B cell (primary cell): ENCODE measurements around the gene PARVB. TPM values are rescaled to one million over a fixed set of nuclear protein-coding genes. Genes with fewer than 3 reads are reported as not detected.

Source experiments
- ATAC-seq: fragments of 200-7000 bp; cut with Tn5 transposase; one replicate; pipeline ENCODE4 v1.10.0; 2021; ENCODE audit warnings: low read depth, mild to moderate bottlenecking, moderate number of reproducible peaks, moderate library complexity
- CTCF ChIA-PET: fragments of 350-600 bp; sonication (Branson Sonifier 250); formaldehyde crosslinking; loops from one replicate; lab custom pipeline; 2021; ENCODE audit warnings: antibody characterized with exemption, inconsistent platforms; lab: Charles Lee
- POLR2A ChIA-PET: fragments of 350-600 bp; sonication (Branson Sonifier 250); formaldehyde crosslinking; loops from one replicate; lab custom pipeline; 2021; ENCODE audit warnings: antibody characterized with exemption; lab: Charles Lee
- DNase-seq: peaks from one replicate; pipeline ENCODE4 v3.0.0; 2013
- H2AFZ ChIP-seq: 2 replicates; pipeline ENCODE4 v1.6.1; 2012; ENCODE audit warnings: mild to moderate bottlenecking, low read depth, low read length; ENCODE audit not compliant: insufficient read depth, poor library complexity, severe bottlenecking
- H3K27ac ChIP-seq, 2 donors: 1 replicate in 1 of 2; 2 replicates in 1 of 2; pipeline ENCODE4 v1.5.1; 2012 to 2013; ENCODE audit warnings: low read length in 2 of 2, mild to moderate bottlenecking in 2 of 2, moderate library complexity in 1 of 2
- H3K27me3 ChIP-seq, 4 experiments: fragments of 200-600 bp in 1 of 4; sonication (generic) in 1 of 4; replicated peaks in 1 of 4; 1 replicate in 2 of 4; 2 replicates in 2 of 4; pipeline versions ENCODE4 v1.6.1 to v1.7.0; 2013 to 2016; ENCODE audit warnings: low read length in 3 of 4, mild to moderate bottlenecking in 2 of 4, mixed read lengths in 1 of 4, moderate library complexity in 1 of 4; ENCODE audit not compliant: insufficient read depth in 4 of 4, control insufficient read depth in 3 of 4; ENCODE audit errors: control extremely low read depth in 1 of 4
- H3K36me3 ChIP-seq, 2 experiments: replicated peaks in 1 of 2; 1 replicate in 1 of 2; 2 replicates in 1 of 2; pipeline versions ENCODE4 v1.6.1 to v1.7.1; 2013; ENCODE audit warnings: low read length in 1 of 2; ENCODE audit not compliant: insufficient read depth in 2 of 2, control insufficient read depth in 1 of 2; ENCODE audit errors: control extremely low read depth in 1 of 2, extremely low read depth in 1 of 2
- H3K4me1 ChIP-seq, 2 donors: fragments of 200-600 bp in 1 of 2; sonication (generic) in 1 of 2; 1 replicate in 1 of 2; 2 replicates in 1 of 2; pipeline versions ENCODE4 v1.5.1 to v1.6.1; 2013 to 2017; ENCODE audit warnings: low read length in 2 of 2; ENCODE audit not compliant: control insufficient read depth in 2 of 2, insufficient read depth in 2 of 2
- H3K4me2 ChIP-seq: replicated peaks from 2 replicates; pipeline ENCODE3; 2012; ENCODE audit warnings: mild to moderate bottlenecking, low read depth, low read length; ENCODE audit not compliant: poor library complexity, severe bottlenecking
- H3K4me3 ChIP-seq, 5 experiments: fragments of 200-600 bp in 1 of 5; sonication (generic) in 1 of 5; 1 replicate in 3 of 5; 2 replicates in 2 of 5; pipeline versions ENCODE4 v1.5.1 to v1.7.0; 2011 to 2016; ENCODE audit warnings: low read length in 4 of 5, mild to moderate bottlenecking in 4 of 5, low read depth in 2 of 5, control low read depth in 1 of 5, moderate library complexity in 1 of 5; ENCODE audit not compliant: insufficient read depth in 1 of 5; ENCODE audit errors: control extremely low read depth in 1 of 5, extremely low read depth in 1 of 5
- H3K79me2 ChIP-seq: fragments of 200-600 bp; sonication (generic); one replicate; pipeline ENCODE4 v1.6.0; 2016; ENCODE audit warnings: low read length; ENCODE audit not compliant: control insufficient read depth, insufficient read depth
- H3K9ac ChIP-seq: fragments of 200-600 bp; sonication (generic); 2 replicates; pipeline ENCODE4 v1.6.1; 2017; ENCODE audit warnings: mild to moderate bottlenecking, low read length, moderate library complexity
- H3K9me3 ChIP-seq, 3 donors: one replicate each; pipeline versions ENCODE4 v1.6.1 to v1.7.1; 2013; ENCODE audit warnings: low read length in 2 of 3; ENCODE audit not compliant: control insufficient read depth in 2 of 3, insufficient read depth in 1 of 3; ENCODE audit errors: control extremely low read depth in 1 of 3
- H4K20me1 ChIP-seq: 2 replicates; pipeline ENCODE4 v1.6.0; 2012; ENCODE audit warnings: mild to moderate bottlenecking, low read length; ENCODE audit not compliant: insufficient read depth, control insufficient read depth, poor library complexity, severe bottlenecking
- H3K27ac Mint-ChIP-seq: one replicate; pipeline ENCODE4 v1.8.0; 2021; ENCODE audit warnings: mixed read lengths
- H3K27me3 Mint-ChIP-seq: one replicate; pipeline ENCODE4 v1.8.0; 2021; ENCODE audit warnings: mixed read lengths
- H3K4me1 Mint-ChIP-seq: one replicate; pipeline ENCODE4 v1.8.0; 2021; ENCODE audit warnings: mixed read lengths
- H3K4me3 Mint-ChIP-seq: one replicate; pipeline ENCODE4 v1.8.0; 2021; ENCODE audit warnings: mixed read lengths
- H3K9me3 Mint-ChIP-seq: one replicate; pipeline ENCODE4 v1.8.0; 2022; ENCODE audit warnings: mixed read lengths; ENCODE audit not compliant: insufficient read depth
- EZH2 ChIP-seq: IDR thresholded peaks from 2 replicates; pipeline ENCODE4 v1.6.1; 2012; ENCODE audit warnings: borderline replicate concordance, low read depth, mild to moderate bottlenecking, moderate library complexity, low read length; ENCODE audit not compliant: insufficient read depth, poor library complexity, severe bottlenecking
- WGBS: methylation state at CpG from one replicate; pipeline ENCODE4 v1.1.5; 2013; ENCODE audit warnings: missing lambda C conversion rate; ENCODE audit not compliant: insufficient coverage; 5-methylcytosine and 5-hydroxymethylcytosine counted together
- intact Hi-C: fragments of 100-400 bp; cut with micrococcal nuclease; formaldehyde crosslinking; loops from one replicate; pipeline ENCODE4 v1.10.0; 2022
- polyA plus RNA-seq: library from polyadenylated mRNA; depleted of rRNA; stranded (reverse); fragments of >200 nt; gene quantifications from 2 replicates; pipeline ENCODE4 v1.2.3, GENCODE V29; 2012
- total RNA-seq, 2 donors: library from RNA; stranded (reverse); fragments of 120-200 nt in 1 of 2; gene quantifications; 1 replicate in 1 of 2; 2 replicates in 1 of 2; pipeline versions ENCODE4 v1.2.3 to v1.2.4, GENCODE V29; 2013 to 2022
- TF ChIP-seq, protein P1 (sequence below): fragments of 200-600 bp; IDR thresholded peaks from one replicate; pipeline ENCODE4 v1.8.0; 2022; ENCODE audit warnings: antibody characterized with exemption, mild to moderate bottlenecking

The PARVB gene
- total and polyA plus RNA-seq, 2 donors (not counting 1 experiment from before 2014, with no cell fraction given) = 48.0 to 49.4 TPM

DNA sequence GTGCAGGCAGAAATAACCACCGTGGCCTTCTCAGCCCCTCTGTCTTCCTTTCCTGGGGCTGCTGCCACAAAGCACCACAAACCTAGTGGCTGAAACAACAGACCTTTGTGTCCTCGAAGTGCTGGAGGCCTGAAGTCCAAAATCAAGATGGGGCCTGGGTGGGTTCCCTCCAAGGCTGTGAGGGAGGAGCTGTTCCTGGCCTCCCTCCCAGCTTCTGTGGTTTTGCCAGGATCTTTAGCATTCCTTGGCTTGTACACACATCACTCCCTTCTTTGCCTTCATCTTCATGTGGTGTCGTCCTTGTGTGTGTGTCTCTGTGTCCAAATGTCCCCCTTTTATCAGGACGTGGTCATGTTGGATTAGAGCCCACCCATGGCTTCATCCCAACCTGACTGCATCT is 127.6 kb downstream of the PARVB start:
- Mint-ChIP-seq H3K4me3 (no peak overlapping the region), H3K27me3 (no peaks in the 10 kb centered on the region), H3K9me3 (no peaks in the 10 kb centered on the region), H3K27ac (no peak overlapping the region), H3K4me1 (no peaks in the 10 kb centered on the region)
- intact Hi-C loops = no loop called here
- Histone ChIP-seq H3K36me3 (peaks cover 0 to 18% of the 10 kb centered on the region in 2 experiments), H2AFZ (no peak overlapping the region), H3K9ac (no peak overlapping the region), H3K4me1 (no peaks in the 10 kb centered on the region), H4K20me1 (no peaks in the 10 kb centered on the region), H3K9me3 (no peaks in the 10 kb centered on the region), H3K27me3 (no peaks in the 10 kb centered on the region), H3K79me2 (no peaks in the 10 kb centered on the region), H3K4me3 (no peak overlapping the region), H3K4me2 (no peak overlapping the region), H3K27ac (no peak overlapping the region)
- WGBS = 100% methylated on average over 4 of the region's 4 CpGs
- ATAC-seq (no peak), DNase-seq (no peak)
- POLR2A ChIA-PET = no interaction called here
- CTCF ChIA-PET = interaction anchor here (0.8 to 1.2 kb wide), 2 partner anchors 69 to 158 kb away, joined by 3 read pairs; no protein-coding TSS in a partner anchor
- TF ChIP-seq EZH2 = no peak
- TF ChIP-seq, protein P1, sequence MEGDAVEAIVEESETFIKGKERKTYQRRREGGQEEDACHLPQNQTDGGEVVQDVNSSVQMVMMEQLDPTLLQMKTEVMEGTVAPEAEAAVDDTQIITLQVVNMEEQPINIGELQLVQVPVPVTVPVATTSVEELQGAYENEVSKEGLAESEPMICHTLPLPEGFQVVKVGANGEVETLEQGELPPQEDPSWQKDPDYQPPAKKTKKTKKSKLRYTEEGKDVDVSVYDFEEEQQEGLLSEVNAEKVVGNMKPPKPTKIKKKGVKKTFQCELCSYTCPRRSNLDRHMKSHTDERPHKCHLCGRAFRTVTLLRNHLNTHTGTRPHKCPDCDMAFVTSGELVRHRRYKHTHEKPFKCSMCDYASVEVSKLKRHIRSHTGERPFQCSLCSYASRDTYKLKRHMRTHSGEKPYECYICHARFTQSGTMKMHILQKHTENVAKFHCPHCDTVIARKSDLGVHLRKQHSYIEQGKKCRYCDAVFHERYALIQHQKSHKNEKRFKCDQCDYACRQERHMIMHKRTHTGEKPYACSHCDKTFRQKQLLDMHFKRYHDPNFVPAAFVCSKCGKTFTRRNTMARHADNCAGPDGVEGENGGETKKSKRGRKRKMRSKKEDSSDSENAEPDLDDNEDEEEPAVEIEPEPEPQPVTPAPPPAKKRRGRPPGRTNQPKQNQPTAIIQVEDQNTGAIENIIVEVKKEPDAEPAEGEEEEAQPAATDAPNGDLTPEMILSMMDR = no peak

DNA sequence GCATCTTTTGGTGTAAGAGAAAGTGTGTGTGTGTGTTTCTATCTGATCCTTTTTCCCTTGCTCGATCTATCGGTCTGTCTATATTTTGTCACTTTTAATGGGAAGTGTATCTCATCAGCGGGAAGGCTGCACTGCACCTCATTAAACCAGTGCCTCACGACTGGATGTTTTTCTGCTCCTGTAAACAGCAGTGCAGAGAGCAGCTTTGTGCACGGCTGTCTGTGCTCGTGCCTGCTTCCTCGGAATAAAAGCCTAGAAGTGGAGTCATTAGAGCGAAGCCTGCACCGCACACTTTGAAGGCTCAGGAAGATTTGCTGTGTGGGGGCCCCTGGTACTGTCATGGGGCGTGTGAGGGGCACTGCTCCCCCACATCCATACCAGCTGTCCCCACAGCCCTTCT is 129.6 kb downstream of the PARVB start:
- Histone ChIP-seq H3K36me3 (peaks cover 0 to 18% of the 10 kb centered on the region in 2 experiments), H3K9ac (no peak overlapping the region), H3K79me2 (no peaks in the 10 kb centered on the region), H2AFZ (no peak overlapping the region), H4K20me1 (no peaks in the 10 kb centered on the region), H3K4me2 (no peak overlapping the region), H3K27ac (no peak overlapping the region), H3K4me3 (no peak overlapping the region), H3K27me3 (no peaks in the 10 kb centered on the region), H3K9me3 (no peaks in the 10 kb centered on the region), H3K4me1 (no peaks in the 10 kb centered on the region)
- 100% methylated on average over 4 of the region's 10 CpGs for WGBS
- Mint-ChIP-seq H3K27me3 (no peaks in the 10 kb centered on the region), H3K4me3 (no peak overlapping the region), H3K4me1 (no peaks in the 10 kb centered on the region), H3K27ac (no peak overlapping the region), H3K9me3 (no peaks in the 10 kb centered on the region)
- no peak for TF ChIP-seq EZH2
- TF ChIP-seq, protein P1 = no peak
- intact Hi-C loops = no loop called here
- DNase-seq (no peak), ATAC-seq (no peak)
- POLR2A ChIA-PET = no interaction called here
- CTCF ChIA-PET = no interaction called here
